Tibial artery (tissue), 4 donors: ENCODE data around the gene CHCHD4.

Experiments
- DNase-seq, 2 donors: peaks; one replicate each; pipeline ENCODE4 v3.0.0-alpha.2; 2019
- H3K27ac ChIP-seq, 2 donors: fragments of 200-600 bp; sonication (generic) in 1 of 2; 1 replicate in 1 of 2; 2 replicates in 1 of 2; pipeline ENCODE4 v1.5.1; 2018 to 2019; ENCODE audit warnings: mild to moderate bottlenecking in 1 of 2
- H3K27me3 ChIP-seq, 2 donors: fragments of 200-600 bp; sonication (generic) in 1 of 2; one replicate each; pipeline versions ENCODE4 v1.5.1 to v1.6.0; 2016 to 2019
- H3K36me3 ChIP-seq, 3 donors: fragments of 200-600 bp; sonication (generic) in 2 of 3; one replicate each; pipeline ENCODE4 v1.5.1; 2016 to 2019; ENCODE audit warnings: mild to moderate bottlenecking in 2 of 3
- H3K4me1 ChIP-seq, 4 donors: fragments of 200-600 bp; sonication (generic) in 2 of 4; 1 replicate in 3 of 4; 2 replicates in 1 of 4; pipeline ENCODE4 v1.5.1; 2016 to 2019
- H3K4me3 ChIP-seq, 2 donors: fragments of 200-600 bp; sonication (generic) in 1 of 2; 1 replicate in 1 of 2; 2 replicates in 1 of 2; pipeline ENCODE4 v1.5.1; 2018 to 2019; ENCODE audit warnings: mild to moderate bottlenecking in 2 of 2
- H3K9me3 ChIP-seq, 3 donors: fragments of 200-600 bp; sonication (generic) in 1 of 3; one replicate each; pipeline ENCODE4 v1.5.1; 2016 to 2019
- CTCF ChIP-seq, 2 experiments: fragments of 200-600 bp in 1 of 2; fragments of 450-650 bp in 1 of 2; IDR thresholded peaks; one replicate each; pipeline ENCODE4 v1.5.1; 2017 to 2019; ENCODE audit warnings: antibody characterized with exemption in 2 of 2, mild to moderate bottlenecking in 1 of 2, moderate library complexity in 1 of 2
- intact Hi-C: fragments of 100-400 bp; cut with DNase I; formaldehyde crosslinking; loops from one replicate; pipeline ENCODE4 v1.15.0; 2023; ENCODE audit warnings: low total_unique reads

The CHCHD4 gene

DNA sequence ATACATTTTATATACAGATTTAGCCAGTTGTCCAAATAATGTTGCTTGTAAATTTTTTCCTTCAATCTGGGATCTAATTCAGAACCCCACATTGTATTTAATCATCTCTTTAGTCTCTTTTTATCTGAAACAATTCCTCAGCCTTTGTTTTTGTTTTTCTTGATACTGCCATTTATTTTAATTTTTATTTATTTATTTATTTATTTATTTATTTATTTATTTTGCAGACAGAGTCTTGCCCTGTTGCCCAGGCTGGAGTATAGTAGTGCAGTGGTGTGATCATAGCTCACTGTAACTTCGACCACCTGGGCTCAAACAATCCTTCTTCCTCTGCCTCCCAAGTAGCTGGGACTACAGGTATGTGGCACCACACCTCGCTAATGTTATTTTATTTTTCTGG is 61.5 kb downstream of the CHCHD4 start:
- no peak for TF ChIP-seq CTCF (IDR thresholded peaks at IDR 0.05)
- H3K4me1 ChIP-seq = no peaks in the 10 kb centered on the region
- H3K36me3 ChIP-seq = no peaks in the 10 kb centered on the region
- DNase-seq = no peak
- H3K27ac ChIP-seq = no peak overlapping the region
- H3K9me3 ChIP-seq = no peaks in the 10 kb centered on the region
- H3K27me3 ChIP-seq = no peaks in the 10 kb centered on the region
- intact Hi-C loops = no loop called here
- H3K4me3 ChIP-seq = no peak overlapping the region
